Smooth muscle cell (in vitro differentiated cells): ENCODE results near the gene ZNF358. TPM values are rescaled to one million over a fixed set of nuclear protein-coding genes. Genes with fewer than 3 reads are reported as not detected.

Experiments
- DNase-seq: peaks from one replicate; lab custom pipeline; 2025; ENCODE audit not compliant: unreplicated experiment; lab: John Stamatoyannopoulos, UW
- H2AFZ ChIP-seq: fragments of 200-600 bp; sonication (generic); 2 replicates; pipeline ENCODE4 v1.6.0; 2016; ENCODE audit warnings: antibody characterized with exemption, low read depth, mild to moderate bottlenecking
- H3F3A ChIP-seq: fragments of 200-600 bp; sonication (generic); 2 replicates; pipeline ENCODE4 v1.6.0; 2017; ENCODE audit warnings: antibody characterized with exemption, low read depth
- H3K27ac ChIP-seq: fragments of 200-600 bp; sonication (generic); 2 replicates; pipeline ENCODE4 v1.5.1; 2016; ENCODE audit warnings: low read depth, mild to moderate bottlenecking
- H3K27me3 ChIP-seq: fragments of 200-600 bp; sonication (generic); 2 replicates; pipeline ENCODE4 v1.6.1; 2016; ENCODE audit warnings: low read depth, mild to moderate bottlenecking
- H3K36me3 ChIP-seq: fragments of 200-600 bp; sonication (generic); 2 replicates; pipeline ENCODE4 v1.5.1; 2016; ENCODE audit warnings: low read depth
- H3K4me1 ChIP-seq: fragments of 200-600 bp; sonication (generic); 2 replicates; pipeline ENCODE4 v1.5.1; 2016; ENCODE audit warnings: low read depth
- H3K4me2 ChIP-seq: fragments of 200-600 bp; sonication (generic); 2 replicates; pipeline ENCODE4 v1.6.0; 2016; ENCODE audit warnings: mild to moderate bottlenecking
- H3K4me3 ChIP-seq: fragments of 200-600 bp; sonication (generic); 2 replicates; pipeline ENCODE4 v1.5.1; 2016; ENCODE audit warnings: mild to moderate bottlenecking
- H3K79me2 ChIP-seq: fragments of 200-600 bp; sonication (generic); 2 replicates; pipeline ENCODE4 v1.6.0; 2016; ENCODE audit warnings: low read depth, mild to moderate bottlenecking
- H3K9ac ChIP-seq: fragments of 200-600 bp; sonication (generic); 2 replicates; pipeline ENCODE4 v1.6.0; 2016; ENCODE audit warnings: low read depth
- H3K9me3 ChIP-seq: fragments of 200-600 bp; sonication (generic); replicated peaks from 2 replicates; pipeline ENCODE4 v1.5.1; 2016; ENCODE audit warnings: low read depth
- H4K20me1 ChIP-seq: fragments of 200-600 bp; sonication (generic); 2 replicates; pipeline ENCODE4 v1.6.0; 2016; ENCODE audit warnings: low read depth
- WGBS: methylation state at CpG from one replicate; pipeline ENCODE4 v1.1.7; 2016; ENCODE audit warnings: low lambda C conversion rate; 5-methylcytosine and 5-hydroxymethylcytosine counted together
- polyA plus RNA-seq: library from polyadenylated mRNA; unstranded; fragments of >200 nt; fragmentation: Nextera tagmentation; extraction: Ambion mirVana; gene quantifications from 2 replicates; pipeline ENCODE4 v1.2.1, GENCODE V29; 2016
- total RNA-seq: library from RNA; depleted of rRNA; stranded (reverse); fragments of >200 nt; gene quantifications from 2 replicates; pipeline ENCODE4 v1.2.3, GENCODE V29; 2014
- TF ChIP-seq, protein P1 (sequence below): fragments of 200-600 bp; sonication (generic); IDR thresholded peaks from 2 replicates; pipeline ENCODE4 v1.5.1; 2017; ENCODE audit warnings: borderline replicate concordance, mild to moderate bottlenecking, antibody characterized with exemption; ENCODE audit not compliant: insufficient read depth, poor library complexity, severe bottlenecking

The ZNF358 gene
- total RNA-seq (47.9 and 67.2 TPM in 2 replicates), polyA plus RNA-seq (34.4 and 40.8 TPM in 2 replicates)

- no peaks in the 10 kb centered on the region for H4K20me1 ChIP-seq
- H3K9me3 ChIP-seq, result no peaks in the 10 kb centered on the region
- DNase-seq, result peak; percentile 16
- H3K4me1 ChIP-seq, result peaks cover 8% of the 10 kb centered on the region
- peaks cover 11% of the 10 kb centered on the region for H3F3A ChIP-seq
- H3K27ac ChIP-seq, result peak within 1 kb of the TSS; percentile 65
- peak within 1 kb of the TSS; percentile 98 for H3K4me2 ChIP-seq
- H3K9ac ChIP-seq, result peak within 1 kb of the TSS; percentile 93
- H3K79me2 ChIP-seq, result no peaks in the 10 kb centered on the region
- peak within 1 kb of the TSS; percentile 87 for H2AFZ ChIP-seq
- H3K36me3 ChIP-seq, result no peaks in the 10 kb centered on the region
- TF ChIP-seq, protein P1, sequence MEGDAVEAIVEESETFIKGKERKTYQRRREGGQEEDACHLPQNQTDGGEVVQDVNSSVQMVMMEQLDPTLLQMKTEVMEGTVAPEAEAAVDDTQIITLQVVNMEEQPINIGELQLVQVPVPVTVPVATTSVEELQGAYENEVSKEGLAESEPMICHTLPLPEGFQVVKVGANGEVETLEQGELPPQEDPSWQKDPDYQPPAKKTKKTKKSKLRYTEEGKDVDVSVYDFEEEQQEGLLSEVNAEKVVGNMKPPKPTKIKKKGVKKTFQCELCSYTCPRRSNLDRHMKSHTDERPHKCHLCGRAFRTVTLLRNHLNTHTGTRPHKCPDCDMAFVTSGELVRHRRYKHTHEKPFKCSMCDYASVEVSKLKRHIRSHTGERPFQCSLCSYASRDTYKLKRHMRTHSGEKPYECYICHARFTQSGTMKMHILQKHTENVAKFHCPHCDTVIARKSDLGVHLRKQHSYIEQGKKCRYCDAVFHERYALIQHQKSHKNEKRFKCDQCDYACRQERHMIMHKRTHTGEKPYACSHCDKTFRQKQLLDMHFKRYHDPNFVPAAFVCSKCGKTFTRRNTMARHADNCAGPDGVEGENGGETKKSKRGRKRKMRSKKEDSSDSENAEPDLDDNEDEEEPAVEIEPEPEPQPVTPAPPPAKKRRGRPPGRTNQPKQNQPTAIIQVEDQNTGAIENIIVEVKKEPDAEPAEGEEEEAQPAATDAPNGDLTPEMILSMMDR, result no peak
- no peaks in the 10 kb centered on the region for H3K27me3 ChIP-seq
- no CpG with 5 or more reads among the region's 33 CpGs for WGBS
- H3K4me3 ChIP-seq, result peak within 1 kb of the TSS; percentile 83
Observed at GRCh38 chr19:7515645-7516151, at the start of gene ZNF358. Gene ZNF358 (plus strand): TSS chr19:7516103. CDS start chr19:7519243, 3,140 bp downstream.

DNA sequence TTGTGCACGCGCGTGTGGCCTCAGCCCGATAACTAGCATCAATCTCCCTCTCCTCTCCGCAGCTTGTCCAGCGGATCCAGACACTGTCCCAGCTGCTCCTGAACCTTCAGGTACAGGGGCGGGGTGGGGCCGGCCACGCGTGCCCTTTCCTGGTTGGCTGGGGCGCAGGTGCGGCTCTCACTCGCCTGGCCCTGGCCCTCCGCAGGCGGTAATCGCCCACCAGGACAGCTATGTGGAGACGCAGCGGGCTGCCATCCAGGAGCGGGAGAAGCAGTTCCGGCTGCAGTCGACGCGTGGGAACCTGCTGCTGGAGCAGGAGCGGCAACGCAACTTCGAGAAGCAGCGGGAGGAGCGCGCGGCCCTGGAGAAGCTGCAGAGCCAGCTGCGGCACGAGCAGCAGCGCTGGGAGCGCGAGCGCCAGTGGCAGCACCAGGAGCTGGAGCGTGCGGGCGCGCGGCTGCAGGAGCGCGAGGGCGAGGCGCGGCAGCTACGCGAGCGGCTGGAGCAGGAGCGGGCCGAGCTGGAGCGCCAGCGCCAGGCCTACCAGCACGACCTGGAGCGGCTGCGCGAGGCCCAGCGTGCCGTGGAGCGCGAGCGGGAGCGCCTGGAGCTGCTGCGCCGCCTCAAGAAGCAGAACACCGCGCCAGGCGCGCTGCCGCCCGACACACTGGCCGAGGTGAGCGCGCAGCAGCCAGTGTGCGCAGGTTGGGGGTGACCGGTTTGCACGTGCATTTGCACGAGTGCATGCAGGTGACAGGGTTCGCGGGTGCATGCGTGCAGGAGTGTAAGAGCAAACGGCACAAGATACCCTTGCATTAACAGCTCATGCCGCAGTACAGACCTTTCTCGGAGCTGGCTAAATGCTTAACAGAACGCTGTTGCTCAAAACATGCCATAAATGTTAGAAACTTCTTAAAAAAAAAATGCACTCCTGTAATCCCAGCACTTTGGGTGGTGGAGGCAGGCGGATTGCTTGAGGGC lies 48.6 kb upstream of the ZNF358 start:
- no peaks in the 10 kb centered on the region for H3K36me3 ChIP-seq

DNA sequence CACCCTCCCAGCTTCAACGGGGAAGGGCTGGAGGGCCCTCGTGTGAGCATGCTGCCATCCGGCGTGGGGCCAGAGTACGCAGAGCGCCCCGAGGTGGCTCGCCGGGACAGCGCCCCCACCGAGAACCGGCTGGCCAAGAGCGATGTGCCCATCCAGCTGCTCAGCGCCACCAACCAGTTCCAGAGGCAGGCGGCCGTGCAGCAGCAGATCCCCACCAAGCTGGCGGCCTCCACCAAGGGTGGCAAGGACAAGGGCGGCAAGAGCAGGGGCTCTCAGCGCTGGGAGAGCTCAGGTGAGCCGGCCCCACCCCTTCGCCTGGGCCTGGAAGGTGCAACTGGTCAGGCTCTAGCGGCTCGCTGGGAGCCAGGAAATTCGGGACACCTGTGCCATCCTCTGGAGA lies 47.1 kb upstream of the ZNF358 start:
- H3F3A ChIP-seq, result no peaks in the 10 kb centered on the region
- no peaks in the 10 kb centered on the region for H4K20me1 ChIP-seq
- no peaks in the 10 kb centered on the region for H3K27me3 ChIP-seq
- H3K9me3 ChIP-seq, result no peaks in the 10 kb centered on the region
- H3K27ac ChIP-seq, result no peak overlapping the region
- H3K4me3 ChIP-seq, result no peak overlapping the region
- TF ChIP-seq, protein P1, result no peak
- no peak overlapping the region for H3K4me2 ChIP-seq
- DNase-seq, result no peak
- WGBS, result 96% methylated on average over 24 of the region's 24 CpGs
- no peaks in the 10 kb centered on the region for H3K36me3 ChIP-seq
- H3K79me2 ChIP-seq, result no peaks in the 10 kb centered on the region
- no peak overlapping the region for H2AFZ ChIP-seq
- no peaks in the 10 kb centered on the region for H3K4me1 ChIP-seq
- no peak overlapping the region for H3K9ac ChIP-seq

More for the DNA sequence above, 48.6 kb upstream of the ZNF358 start:
- Histone ChIP-seq H4K20me1 (no peaks in the 10 kb centered on the region), H3K4me1 (no peaks in the 10 kb centered on the region), H3K79me2 (no peaks in the 10 kb centered on the region), H3K9ac (no peak overlapping the region), H2AFZ (no peak overlapping the region), H3F3A (no peaks in the 10 kb centered on the region), H3K4me2 (no peak overlapping the region), H3K27me3 (no peaks in the 10 kb centered on the region), H3K27ac (no peak overlapping the region), H3K9me3 (no peaks in the 10 kb centered on the region), H3K4me3 (no peak overlapping the region)
- TF ChIP-seq, protein P1, result no peak
- 98% methylated on average over 63 of the region's 86 CpGs for WGBS
- no peak for DNase-seq
